ENCODE data around the gene KANK3. TPM values are rescaled to one million over a fixed set of nuclear protein-coding genes. Genes with fewer than 3 reads are reported as not detected.

KANK3 gene
- total and polyA plus RNA-seq, 9 of the 15 experiments (the other 6 are each of a cell fraction or from before 2014, with no cell fraction given): 0.03 to 0.40 (median 0.08) TPM; not detected in 6

GRCh38 chr19:8355631-8356402 is 12.8 kb upstream of the KANK3 start (continued):
- TF ChIP-seq GABPA (tag; conservative IDR thresholded peaks at IDR 0.05; ENCODE audit: low read depth) (peak; percentile 68), ESRRA (IDR thresholded peaks at IDR 0.05; ENCODE audit: borderline replicate concordance, low read depth) (peak; percentile 98), ZKSCAN1 (IDR thresholded peaks at IDR 0.05; ENCODE audit: low read depth, low read length) (peak; percentile 70; the same call in 1 of the 2 replicates), ZNF589 (CRISPR knock-in tag; IDR thresholded peaks at IDR 0.05; ENCODE audit: low read depth) (peak; percentile 44; the same call in 1 of the 2 replicates), MCM5 (IDR thresholded peaks at IDR 0.05; ENCODE audit: low read depth) (no peak), CREM (IDR thresholded peaks at IDR 0.05; ENCODE audit: low read depth) (peak; percentile 71), MNT (conservative IDR thresholded peaks at IDR 0.05) (peak in 1 of 2 experiments; percentile 41; a peak in 1 of 4 replicates), ZNF124 (CRISPR knock-in tag; IDR thresholded peaks at IDR 0.05) (no peak), PKNOX1 (IDR thresholded peaks at IDR 0.05) (peak; percentile 27; the same call in 1 of the 2 replicates), CBX1 (IDR thresholded peaks at IDR 0.05; ENCODE audit: low read depth) (no peak), SOX6 (IDR thresholded peaks at IDR 0.05) (peak; percentile 51; the same call in 1 of the 2 replicates), NBN (IDR thresholded peaks at IDR 0.05; ENCODE audit: low read depth) (peak; percentile 58; the same call in 1 of the 2 replicates), DPF2 (IDR thresholded peaks at IDR 0.05) (peak; percentile 84), FOSL1 (tag; conservative IDR thresholded peaks at IDR 0.05) (peak; percentile 93), SMAD4 (CRISPR knock-in tag; conservative IDR thresholded peaks at IDR 0.05) (peak; percentile 50), ZBTB40 (IDR thresholded peaks at IDR 0.05) (peak; percentile 54; the same call in 1 of the 2 replicates), ZBTB40 (CRISPR knock-in tag; IDR thresholded peaks at IDR 0.05) (no peak)

All from K562 (cell line).